HG03103 (cell line): ENCODE measurements around the gene PHKB.
A peak's percentile ranks its signal among the peaks of the same experiment; 100 is the strongest.
"Not testable (repeated sequence)": the region's sequence is repeated elsewhere in the genome, so short reads cannot be mapped to it uniquely, and the experiment has no call there.

Experiments
- ATAC-seq: cut with Tn5 transposase; IDR thresholded peaks from one replicate; pipeline ENCODE4 v1.9.1; 2021; ENCODE audit warnings: low read depth; ENCODE audit not compliant: unreplicated experiment

PHKB gene

GRCh38 chr16:47554587-47554986 lies 93.5 kb downstream of the PHKB start:
- ATAC-seq = not testable (repeated sequence)

- ATAC-seq = no peak
Observed at GRCh38 chr16:47561286-47561685, 100.2 kb downstream of the PHKB start.

- ATAC-seq = no peak
Observed at GRCh38 chr16:47562366-47562765, 101.2 kb downstream of the PHKB start.

- ATAC-seq = no peak
Observed at GRCh38 chr16:47565454-47565853, 104.3 kb downstream of the PHKB start.

- no peak for ATAC-seq
Observed at GRCh38 chr16:47567321-47567720, 106.2 kb downstream of the PHKB start.

- no peak for ATAC-seq
Observed at GRCh38 chr16:47568351-47568750, 107.2 kb downstream of the PHKB start.

GRCh38 chr16:47571049-47571448 lies 109.9 kb downstream of the PHKB start:
- ATAC-seq = no peak

GRCh38 chr16:47571711-47572110 lies 110.6 kb downstream of the PHKB start:
- ATAC-seq = no peak

- ATAC-seq = no peak
Observed at GRCh38 chr16:47574091-47575054, 113.2 kb downstream of the PHKB start.

GRCh38 chr16:47577029-47577428 lies 115.9 kb downstream of the PHKB start:
- ATAC-seq = no peak

GRCh38 chr16:47578033-47578432 lies 116.9 kb downstream of the PHKB start:
- ATAC-seq = no peak

- no peak for ATAC-seq
Observed at GRCh38 chr16:47578573-47578972, 117.4 kb downstream of the PHKB start.

GRCh38 chr16:47581114-47581513 lies 120.0 kb downstream of the PHKB start:
- ATAC-seq = no peak

- ATAC-seq = no peak
Observed at GRCh38 chr16:47584464-47585225, 123.5 kb downstream of the PHKB start.

GRCh38 chr16:47586121-47586520 lies 125.0 kb downstream of the PHKB start:
- ATAC-seq = no peak

- no peak for ATAC-seq
Observed at GRCh38 chr16:47590472-47590871, 129.3 kb downstream of the PHKB start.

GRCh38 chr16:47592232-47592631 lies 131.1 kb downstream of the PHKB start:
- no peak for ATAC-seq

GRCh38 chr16:47599512-47599911 lies 138.4 kb downstream of the PHKB start:
- peak; percentile 57 for ATAC-seq

GRCh38 chr16:47600376-47600775 lies 139.2 kb downstream of the PHKB start:
- ATAC-seq = no peak

GRCh38 chr16:47604306-47604705 lies 143.2 kb downstream of the PHKB start:
- ATAC-seq = no peak

GRCh38 chr16:47611042-47611441 lies 149.9 kb downstream of the PHKB start:
- ATAC-seq = no peak
